Stimulated activated memory B cell treated with anti-CD40 and anti-IgM and Interleukin-4, amounts not matched to agents 10 μg/mL and 1 μg/mL and 100 μg/mL, for 72 hours (primary cell): ENCODE data around the gene UNC50.
"Not testable (repeated sequence)": the region's sequence is repeated elsewhere in the genome, so short reads cannot be mapped to it uniquely, and the experiment has no call there.

Experiments used
- ATAC-seq: fragments of 150-1000 bp; cut with Tn5 transposase; 2 replicates; pipeline ENCODE4 v1.10.0; 2021
- H3K27ac Mint-ChIP-seq: one replicate; pipeline ENCODE4 v1.8.0; 2022; ENCODE audit warnings: mild to moderate bottlenecking, mixed read lengths
- H3K27me3 Mint-ChIP-seq: one replicate; pipeline ENCODE4 v1.8.0; 2022; ENCODE audit warnings: mixed read lengths
- H3K36me3 Mint-ChIP-seq: one replicate; pipeline ENCODE4 v1.8.0; 2022; ENCODE audit warnings: mixed read lengths
- H3K4me1 Mint-ChIP-seq: one replicate; pipeline ENCODE4 v1.8.0; 2022; ENCODE audit warnings: mixed read lengths
- H3K4me3 Mint-ChIP-seq: one replicate; pipeline ENCODE4 v1.8.0; 2022; ENCODE audit warnings: mild to moderate bottlenecking, moderate library complexity, mixed read lengths
- H3K9me3 Mint-ChIP-seq: one replicate; pipeline ENCODE4 v1.8.0; 2022; ENCODE audit warnings: mixed read lengths

Gene UNC50

GRCh38 chr2:98586551-98587140 is 21.7 kb upstream of the UNC50 start:
- peaks cover under 1% of the 10 kb centered on the region for H3K4me1 Mint-ChIP-seq
- no peak overlapping the region for H3K4me3 Mint-ChIP-seq
- H3K36me3 Mint-ChIP-seq, result peaks cover 34% of the 10 kb centered on the region
- no peaks in the 10 kb centered on the region for H3K9me3 Mint-ChIP-seq
- H3K27ac Mint-ChIP-seq, result no peak overlapping the region
- no peak for ATAC-seq
- H3K27me3 Mint-ChIP-seq, result no peaks in the 10 kb centered on the region

DNA sequence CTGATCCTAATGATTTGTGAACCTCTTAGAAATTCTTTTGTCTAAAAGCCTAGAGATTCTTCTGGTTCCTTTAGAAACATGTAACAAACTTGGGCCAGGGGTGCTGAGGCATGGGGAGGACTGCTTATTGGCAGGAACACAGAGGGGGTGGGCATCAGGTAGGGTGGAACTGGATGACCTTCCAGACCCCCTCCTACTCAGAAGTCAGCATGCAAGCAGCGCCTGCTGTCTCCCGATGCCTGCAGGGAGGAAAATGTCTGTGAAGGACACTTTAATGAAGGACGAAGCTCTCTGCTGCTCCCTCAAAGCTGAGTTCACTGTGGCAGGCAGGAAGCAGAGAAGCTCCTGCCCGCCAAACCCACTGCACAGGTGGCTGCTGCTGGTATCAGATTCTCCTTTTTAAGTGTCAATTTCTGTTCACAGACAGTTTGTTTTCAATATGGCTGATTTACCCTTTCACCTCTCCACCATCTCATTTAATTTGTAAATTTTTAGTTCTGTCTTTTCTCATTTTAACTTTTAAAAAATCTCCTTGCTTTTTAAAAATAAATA is 19.4 kb upstream of the UNC50 start:
- H3K27me3 Mint-ChIP-seq, result no peaks in the 10 kb centered on the region
- no peak overlapping the region for H3K27ac Mint-ChIP-seq
- H3K9me3 Mint-ChIP-seq, result peaks cover 1% of the 10 kb centered on the region
- no peak for ATAC-seq
- H3K4me1 Mint-ChIP-seq, result no peaks in the 10 kb centered on the region
- peaks cover 38% of the 10 kb centered on the region for H3K36me3 Mint-ChIP-seq
- no peak overlapping the region for H3K4me3 Mint-ChIP-seq

DNA sequence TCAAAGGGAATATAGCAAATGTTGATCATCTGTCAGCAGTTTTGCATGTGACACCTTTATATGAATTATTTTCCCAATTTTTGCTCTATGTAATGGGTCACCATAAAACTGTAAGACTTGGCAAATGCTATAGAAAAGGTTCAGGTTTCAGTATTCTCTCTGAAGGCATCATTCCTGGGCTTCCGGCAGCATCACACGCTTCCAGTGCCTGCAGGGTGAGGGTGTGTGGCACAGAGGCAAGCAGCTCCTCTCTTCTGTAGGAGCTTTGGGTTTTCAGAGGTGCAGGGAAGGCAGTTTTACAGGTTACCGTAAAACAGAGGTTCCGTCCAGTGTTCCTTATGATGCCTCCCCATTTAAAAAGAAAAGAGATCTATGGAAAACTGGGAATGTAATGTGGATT is 18.9 kb upstream of the UNC50 start:
- Mint-ChIP-seq H3K9me3 (peaks cover 3% of the 10 kb centered on the region), H3K27me3 (no peaks in the 10 kb centered on the region), H3K27ac (no peak overlapping the region), H3K4me1 (no peaks in the 10 kb centered on the region), H3K36me3 (peaks cover 41% of the 10 kb centered on the region), H3K4me3 (no peak overlapping the region)
- ATAC-seq, result no peak

DNA sequence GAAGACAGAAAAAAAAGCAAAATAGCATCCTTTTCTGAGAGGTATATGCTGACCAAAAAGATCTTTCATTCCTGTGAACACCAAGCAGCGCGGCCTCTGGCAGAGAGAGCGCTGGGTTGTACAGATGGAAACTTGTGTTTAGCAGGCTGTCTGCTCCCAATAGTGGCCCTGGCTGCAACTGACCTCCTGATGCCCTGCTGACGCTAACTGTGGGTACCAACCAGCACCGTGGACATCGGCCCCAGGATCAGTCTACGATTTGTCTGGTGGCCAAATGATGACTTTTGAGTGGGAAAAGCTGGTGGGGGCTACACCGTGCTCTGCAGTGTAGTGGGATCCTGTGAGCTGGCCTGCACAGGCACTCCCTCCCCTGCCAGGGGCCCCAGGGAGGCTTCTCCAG is 15.8 kb upstream of the UNC50 start:
- Mint-ChIP-seq H3K4me3 (no peak overlapping the region), H3K4me1 (no peaks in the 10 kb centered on the region), H3K27ac (no peak overlapping the region), H3K9me3 (peaks cover 3% of the 10 kb centered on the region), H3K27me3 (no peaks in the 10 kb centered on the region), H3K36me3 (peaks cover 46% of the 10 kb centered on the region)
- no peak for ATAC-seq

DNA sequence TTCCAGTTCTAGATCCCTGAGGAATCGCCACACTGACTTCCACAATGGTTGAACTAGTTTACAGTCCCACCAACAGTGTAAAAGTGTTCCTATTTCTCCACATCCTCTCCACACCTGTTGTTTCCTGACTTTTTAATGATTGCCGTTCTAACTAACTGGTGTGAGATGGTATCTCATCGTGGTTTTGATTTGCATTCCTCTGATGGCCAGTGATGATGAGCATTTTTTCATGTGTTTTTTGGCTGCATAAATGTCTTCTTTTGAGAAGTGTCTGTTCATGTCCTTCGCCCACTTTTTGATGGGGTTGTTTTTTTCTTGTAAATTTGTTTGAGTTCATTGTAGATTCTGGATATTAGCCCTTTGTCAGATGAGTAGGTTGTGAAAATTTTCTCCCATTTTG is 13.7 kb upstream of the UNC50 start:
- peaks cover 53% of the 10 kb centered on the region for H3K36me3 Mint-ChIP-seq
- H3K4me3 Mint-ChIP-seq, H3K27me3 Mint-ChIP-seq, H3K4me1 Mint-ChIP-seq, H3K9me3 Mint-ChIP-seq, H3K27ac Mint-ChIP-seq, ATAC-seq: not testable (repeated sequence)

DNA sequence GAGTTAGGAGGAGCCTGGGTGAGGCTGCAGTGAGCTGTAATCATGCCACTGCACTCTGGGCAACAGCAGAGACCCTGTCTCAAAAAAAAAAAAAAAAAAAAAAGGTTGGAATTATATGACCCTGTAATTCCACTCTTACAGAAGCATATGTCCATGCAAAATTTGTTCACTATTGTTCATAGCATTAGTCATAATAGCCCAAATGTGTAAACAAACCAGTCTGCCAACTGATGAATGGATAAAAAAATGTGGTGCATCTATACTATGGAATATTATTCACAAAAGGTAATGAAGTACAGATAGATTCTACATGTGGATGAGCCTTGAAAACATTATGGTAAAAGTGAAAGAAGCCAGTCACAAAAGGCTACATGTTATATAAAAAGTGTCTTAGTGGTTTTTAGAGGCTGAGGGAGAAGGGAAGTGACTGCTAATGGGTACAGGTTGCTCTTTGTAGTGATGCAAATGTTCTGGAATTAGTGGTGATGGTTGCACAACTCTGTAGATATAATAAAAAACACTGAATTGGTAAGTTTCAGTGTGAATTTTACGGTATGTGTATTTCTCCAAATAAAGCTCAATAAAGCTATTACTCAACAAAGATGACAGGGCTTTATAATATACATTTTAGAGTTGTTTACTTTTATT is 9.5 kb upstream of the UNC50 start:
- ATAC-seq, result no peak
- H3K9me3 Mint-ChIP-seq, result peaks cover 2% of the 10 kb centered on the region
- H3K36me3 Mint-ChIP-seq, result peaks cover 35% of the 10 kb centered on the region
- H3K4me1 Mint-ChIP-seq, result no peaks in the 10 kb centered on the region
- no peaks in the 10 kb centered on the region for H3K27me3 Mint-ChIP-seq
- H3K4me3 Mint-ChIP-seq, result no peak overlapping the region
- no peak overlapping the region for H3K27ac Mint-ChIP-seq

GRCh38 chr2:98601532-98602132 is 6.8 kb upstream of the UNC50 start:
- H3K27me3 Mint-ChIP-seq, result no peaks in the 10 kb centered on the region
- peaks cover 14% of the 10 kb centered on the region for H3K4me1 Mint-ChIP-seq
- H3K27ac Mint-ChIP-seq, result no peak overlapping the region
- peaks cover 25% of the 10 kb centered on the region for H3K36me3 Mint-ChIP-seq
- no peak overlapping the region for H3K4me3 Mint-ChIP-seq
- H3K9me3 Mint-ChIP-seq, result no peaks in the 10 kb centered on the region
- peak; percentile 60 for ATAC-seq

GRCh38 chr2:98604547-98604946 is 3.8 kb upstream of the UNC50 start:
- no peak for ATAC-seq
- Mint-ChIP-seq H3K36me3 (peaks cover 8% of the 10 kb centered on the region), H3K4me3 (no peak overlapping the region), H3K27me3 (no peaks in the 10 kb centered on the region), H3K4me1 (peaks cover 31% of the 10 kb centered on the region), H3K27ac (peak overlapping the region; percentile 41), H3K9me3 (no peaks in the 10 kb centered on the region)

DNA sequence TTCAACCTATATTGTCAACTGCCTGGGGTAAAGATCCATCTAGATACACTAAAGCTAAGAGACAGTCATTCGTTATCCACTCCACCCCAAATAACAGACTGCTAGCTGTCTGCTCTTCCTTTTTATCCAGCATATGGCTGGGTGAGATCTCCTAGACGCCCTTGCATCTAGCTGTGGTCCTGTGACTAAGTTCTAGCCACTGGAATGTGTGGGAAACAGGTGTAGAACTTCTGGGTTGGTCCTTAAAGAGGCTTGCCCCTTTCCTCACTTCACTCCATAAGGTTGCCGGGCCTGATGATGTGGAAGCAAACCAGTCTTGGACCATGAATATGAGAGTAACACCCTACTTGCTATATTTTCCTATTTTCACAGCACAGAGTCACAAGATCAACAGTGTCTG is 3.3 kb upstream of the UNC50 start:
- H3K4me1 Mint-ChIP-seq, result peaks cover 33% of the 10 kb centered on the region
- no peak for ATAC-seq
- H3K27me3 Mint-ChIP-seq, result no peaks in the 10 kb centered on the region
- peak overlapping the region; percentile 41 for H3K27ac Mint-ChIP-seq
- no peaks in the 10 kb centered on the region for H3K9me3 Mint-ChIP-seq
- peaks cover 8% of the 10 kb centered on the region for H3K36me3 Mint-ChIP-seq
- no peak overlapping the region for H3K4me3 Mint-ChIP-seq

DNA sequence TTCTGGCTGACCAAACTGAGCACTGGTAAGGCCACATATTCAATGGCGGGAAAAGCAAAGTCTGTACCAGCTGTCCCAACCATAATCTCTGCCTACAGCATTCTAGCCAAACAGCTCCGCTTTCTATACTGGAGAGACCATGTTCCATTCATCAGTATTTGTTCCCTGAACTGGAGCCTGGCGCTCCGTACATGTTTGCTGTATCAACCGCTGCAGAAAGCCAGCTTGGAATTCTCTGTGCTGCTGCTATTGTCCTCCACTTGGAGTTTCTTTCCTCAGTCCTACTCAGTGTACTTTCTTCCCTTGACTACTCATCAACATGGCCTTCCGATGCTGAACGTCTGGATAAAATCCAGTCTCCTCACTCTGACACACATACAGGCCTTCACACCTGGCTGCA is 2.0 kb upstream of the UNC50 start:
- Mint-ChIP-seq H3K9me3 (no peaks in the 10 kb centered on the region), H3K36me3 (peaks cover 8% of the 10 kb centered on the region), H3K27me3 (no peaks in the 10 kb centered on the region), H3K27ac (peak overlapping the region; percentile 97), H3K4me3 (no peak overlapping the region), H3K4me1 (peaks cover 44% of the 10 kb centered on the region)
- no peak for ATAC-seq

DNA sequence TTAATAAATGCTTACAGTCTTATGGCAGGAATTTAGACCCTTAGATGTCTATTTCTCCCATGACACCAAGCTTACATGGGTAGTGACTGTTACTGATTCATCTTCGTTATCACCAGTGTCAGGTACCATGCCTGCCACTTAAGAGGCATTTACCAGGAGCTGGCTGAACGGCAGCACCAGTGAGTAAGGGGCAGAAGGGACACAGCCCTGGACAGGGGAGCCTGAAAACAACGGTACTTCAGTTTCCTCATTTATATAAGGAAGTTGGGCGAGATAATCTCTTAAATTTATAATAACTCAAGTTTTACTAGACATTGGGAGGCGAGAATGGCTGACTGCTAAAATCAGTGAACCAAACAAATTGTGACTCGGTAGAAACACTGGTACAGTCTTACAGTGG is 1.3 kb upstream of the UNC50 start:
- Mint-ChIP-seq H3K4me1 (peaks cover 44% of the 10 kb centered on the region), H3K4me3 (peak overlapping the region; percentile 84), H3K27ac (peak overlapping the region; percentile 97), H3K36me3 (peaks cover 8% of the 10 kb centered on the region), H3K27me3 (no peaks in the 10 kb centered on the region), H3K9me3 (no peaks in the 10 kb centered on the region)
- no peak for ATAC-seq

DNA sequence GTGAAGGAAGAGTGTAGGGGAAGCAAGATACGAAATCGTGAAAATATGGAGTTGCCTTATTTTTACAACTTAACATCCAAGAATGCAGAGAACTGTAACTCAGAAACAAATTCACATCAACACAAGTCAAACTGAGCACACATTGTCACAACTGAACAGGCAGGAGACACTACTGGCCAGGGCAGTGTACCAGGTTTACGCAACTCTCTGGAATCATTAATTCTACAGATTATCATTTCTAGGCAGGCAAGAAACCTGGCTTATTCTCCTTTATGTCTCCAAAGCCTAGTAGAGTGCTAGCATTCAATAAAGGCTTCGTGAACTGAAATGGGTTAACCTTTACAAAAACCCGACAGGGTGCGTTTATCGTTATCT is 661 bp upstream of the UNC50 start:
- Mint-ChIP-seq H3K36me3 (peaks cover 8% of the 10 kb centered on the region), H3K9me3 (no peaks in the 10 kb centered on the region), H3K4me1 (peaks cover 44% of the 10 kb centered on the region), H3K4me3 (peak overlapping the region; percentile 84), H3K27me3 (no peaks in the 10 kb centered on the region), H3K27ac (peak overlapping the region; percentile 97)
- no peak for ATAC-seq

DNA sequence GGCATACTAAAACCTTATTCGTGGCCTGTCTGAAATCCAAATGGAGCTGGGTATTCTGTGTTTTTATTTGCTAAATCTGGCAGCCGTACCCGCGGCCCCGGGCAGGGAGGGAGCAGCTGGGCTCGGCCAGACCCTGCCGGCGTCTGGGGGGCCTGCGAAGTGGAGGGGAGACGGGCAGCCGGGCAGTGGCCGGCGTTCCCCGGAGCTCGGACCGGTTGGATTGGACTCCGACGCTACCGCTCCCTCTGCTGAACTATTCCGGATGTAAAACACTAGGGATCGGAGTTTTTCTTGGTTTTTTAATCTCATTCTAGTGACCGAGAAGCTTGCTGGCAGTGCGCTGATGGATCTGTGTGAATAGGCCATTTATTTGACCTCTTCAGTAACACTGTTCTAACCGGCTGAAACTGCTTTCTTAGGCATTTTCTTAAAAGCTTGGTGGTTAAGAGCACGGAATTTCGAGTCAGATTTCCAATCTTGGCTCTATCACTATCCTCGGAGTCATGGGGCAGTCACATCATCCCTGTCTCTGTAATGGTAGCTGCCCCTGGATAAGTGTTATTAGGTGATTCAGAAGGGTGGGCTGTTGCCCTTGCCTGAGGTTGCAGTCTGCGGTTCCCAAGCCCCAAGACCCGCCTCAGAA is 694 bp downstream of the UNC50 start:
- peaks cover 11% of the 10 kb centered on the region for H3K36me3 Mint-ChIP-seq
- no peaks in the 10 kb centered on the region for H3K9me3 Mint-ChIP-seq
- H3K4me3 Mint-ChIP-seq, result peak overlapping the region; percentile 84
- H3K4me1 Mint-ChIP-seq, result peaks cover 55% of the 10 kb centered on the region
- peak; percentile 17 for ATAC-seq
- H3K27ac Mint-ChIP-seq, result peak overlapping the region; percentile 97
- no peaks in the 10 kb centered on the region for H3K27me3 Mint-ChIP-seq

GRCh38 chr2:98614024-98614739 is 5.8 kb downstream of the UNC50 start:
- no peak overlapping the region for H3K4me3 Mint-ChIP-seq
- H3K27me3 Mint-ChIP-seq, result no peaks in the 10 kb centered on the region
- peaks cover 43% of the 10 kb centered on the region for H3K4me1 Mint-ChIP-seq
- H3K27ac Mint-ChIP-seq, result no peak overlapping the region
- H3K36me3 Mint-ChIP-seq, result peaks cover 42% of the 10 kb centered on the region
- no peaks in the 10 kb centered on the region for H3K9me3 Mint-ChIP-seq
- no peak for ATAC-seq

- H3K27me3 Mint-ChIP-seq, result no peaks in the 10 kb centered on the region
- H3K27ac Mint-ChIP-seq, result peak overlapping the region; percentile 14
- peaks cover 35% of the 10 kb centered on the region for H3K4me1 Mint-ChIP-seq
- peaks cover 42% of the 10 kb centered on the region for H3K36me3 Mint-ChIP-seq
- no peaks in the 10 kb centered on the region for H3K9me3 Mint-ChIP-seq
- no peak for ATAC-seq
- H3K4me3 Mint-ChIP-seq, result no peak overlapping the region
Observed at GRCh38 chr2:98615481-98615880, 7.1 kb downstream of the UNC50 start.
